A549 treated with AZD2906 at 1 μM for 4 hours (cell line): Measurements from ENCODE around the gene B3GALT4. TPM values are rescaled to one million over a fixed set of nuclear protein-coding genes. Genes with fewer than 3 reads are reported as not detected.

Source experiments
- total RNA-seq: library from RNA; stranded (reverse); fragments of 200-300 nt; extraction: Qiagen RNA extraction; gene quantifications from 5 replicates; pipeline ENCODE4 v1.2.3, GENCODE V29; 2022

The B3GALT4 gene
- 0.67 to 1.0 TPM (median 0.95 TPM) in 5 replicates for total RNA-seq

GRCh38 chr6:33276864-33277662, at the start of gene B3GALT4:
Gene B3GALT4, plus strand, starts transcription at chr6:33277123. Its CDS starts 297 bp downstream, at chr6:33277420.

GRCh38 chr6:33271468-33272274, 5.3 kb upstream of the B3GALT4 start, which contains the start of the genes RPS18 and VPS52:
Gene RPS18, plus strand, starts transcription at chr6:33272075. Its CDS starts 45 bp downstream, at chr6:33272120.
Gene VPS52, minus strand, starts transcription at chr6:33271876. Its CDS starts 201 bp downstream, at chr6:33271675.

GRCh38 chr6:33288921-33289783, 12.2 kb downstream of the B3GALT4 start, which contains the start of the genes PFDN6 and WDR46:
Gene PFDN6, plus strand, starts transcription at chr6:33289601. Its CDS starts 256 bp downstream, at chr6:33289857.
Gene WDR46, minus strand, starts transcription at chr6:33289239. Its CDS starts 69 bp downstream, at chr6:33289170.

GRCh38 chr6:33298773-33299236, 21.9 kb downstream of the B3GALT4 start, which contains the start of gene RGL2:
Gene RGL2, minus strand, starts transcription at chr6:33298942. Its CDS starts 332 bp downstream, at chr6:33298610.

GRCh38 chr6:33313709-33314514, 37.0 kb downstream of the B3GALT4 start, which contains the start of gene TAPBP:
Gene TAPBP, minus strand, starts transcription at chr6:33314078. Its CDS starts 37 bp downstream, at chr6:33314041.

GRCh38 chr6:33317669-33318425, 40.9 kb downstream of the B3GALT4 start, which contains the start of gene ZBTB22:
Gene ZBTB22, minus strand, starts transcription at chr6:33317744. Its CDS starts 828 bp downstream, at chr6:33316916.

Other genes starting within 250 kb of the B3GALT4 start
- 0.05 to 0.11 TPM in 2 of 5 replicates, not detected in the others for gene HLA-DPA1, start 203.5 kb upstream of the B3GALT4 start, total RNA-seq
- not detected in 5 replicates for gene HLA-DPB1, start 201.1 kb upstream of the B3GALT4 start, total RNA-seq
- 0.31 to 0.92 TPM (median 0.81 TPM) in 5 replicates for gene COL11A2, start 84.7 kb upstream of the B3GALT4 start, total RNA-seq
- 17.4 to 21.9 TPM (median 19.7 TPM) in 5 replicates for gene RXRB, start 76.5 kb upstream of the B3GALT4 start, total RNA-seq
- gene SLC39A7, start 76.3 kb upstream of the B3GALT4 start, total RNA-seq, result 99.7 to 114 TPM (median 108 TPM) in 5 replicates
- 12.7 to 17.3 TPM (median 15.3 TPM) in 5 replicates for gene HSD17B8, start 72.5 kb upstream of the B3GALT4 start, total RNA-seq
- 19.1 to 24.8 TPM (median 23.7 TPM) in 5 replicates for gene RING1, start 68.6 kb upstream of the B3GALT4 start, total RNA-seq
- 15.1 to 18.8 TPM (median 16.1 TPM) in 5 replicates for gene VPS52, start 5.2 kb upstream of the B3GALT4 start, total RNA-seq
- 2,494 to 2,625 TPM (median 2,588 TPM) in 5 replicates for gene RPS18, start 5.0 kb upstream of the B3GALT4 start, total RNA-seq
- 48.1 to 55.9 TPM (median 52.1 TPM) in 5 replicates for gene WDR46, start 12.1 kb downstream of the B3GALT4 start, total RNA-seq
- 102 to 111 TPM (median 104 TPM) in 5 replicates for gene PFDN6, start 12.5 kb downstream of the B3GALT4 start, total RNA-seq
- 11.4 to 13.2 TPM (median 12.3 TPM) in 5 replicates for gene RGL2, start 21.8 kb downstream of the B3GALT4 start, total RNA-seq
- gene TAPBP, start 37.0 kb downstream of the B3GALT4 start, total RNA-seq, result 34.6 to 39.1 TPM (median 36.6 TPM) in 5 replicates
- gene ZBTB22, start 40.6 kb downstream of the B3GALT4 start, total RNA-seq, result 2.6 to 3.7 TPM (median 3.2 TPM) in 5 replicates
- 33.4 to 41.0 TPM (median 35.7 TPM) in 5 replicates for gene DAXX, start 45.8 kb downstream of the B3GALT4 start, total RNA-seq
- 40.2 to 45.2 TPM (median 42.4 TPM) in 5 replicates for gene KIFC1, start 114.7 kb downstream of the B3GALT4 start, total RNA-seq
- gene PHF1, start 133.9 kb downstream of the B3GALT4 start, total RNA-seq, result 10.8 to 17.1 TPM (median 16.0 TPM) in 5 replicates
- gene CUTA, start 141.0 kb downstream of the B3GALT4 start, total RNA-seq, result 173 to 227 TPM (median 203 TPM) in 5 replicates
- gene SYNGAP1, start 142.9 kb downstream of the B3GALT4 start, total RNA-seq, result 3.6 to 6.0 TPM (median 4.2 TPM) in 5 replicates
- gene ZBTB9, start 177.5 kb downstream of the B3GALT4 start, total RNA-seq, result 10.0 to 11.6 TPM (median 10.9 TPM) in 5 replicates